ENCODE measurements around the gene KIF2A. TPM values are rescaled to one million over a fixed set of nuclear protein-coding genes. Genes with fewer than 3 reads are reported as not detected.

Gene KIF2A
- total and polyA plus RNA-seq, 2 of the 4 experiments (the other 2 are of a cell fraction), result 23.6 to 37.3 TPM

GRCh38 chr5:62418462-62419076 lies 112.6 kb downstream of the KIF2A start:
- no peak overlapping the region for H2BK20ac ChIP-seq (ENCODE audit: low read depth, low read length)
- no peaks in the 10 kb centered on the region for H3K27me3 ChIP-seq (ENCODE audit: control insufficient read depth, insufficient read depth, low read length)
- no peak overlapping the region for H4K8ac ChIP-seq (ENCODE audit: low read depth in 2 of 2, low read length in 2 of 2)
- no peaks in the 10 kb centered on the region for H3K36me3 ChIP-seq (ENCODE audit: control insufficient read depth, insufficient read depth, low read length)
- no peak for TF ChIP-seq BHLHE40 (IDR thresholded peaks at IDR 0.05; ENCODE audit: low read depth, low read length)
- no peak for TF ChIP-seq MXI1 (IDR thresholded peaks at IDR 0.05; ENCODE audit: borderline replicate concordance, low read depth, low read length)
- intact Hi-C loops (cut with micrococcal nuclease), result no loop called here
- in situ Hi-C loops (cut with MboI; ENCODE audit: low sequenced_read_pairs), result no loop called here
- H2BK120ac ChIP-seq (ENCODE audit: low read depth, low read length), result no peak overlapping the region
- no peak overlapping the region for H3K9ac ChIP-seq (ENCODE audit: low read depth, low read length)
- WGBS, 2 experiments (ENCODE audit: extremely low coverage in 2 of 2, insufficient read length in 1 of 2), result no CpG with 5 or more reads among the region's 4 CpGs
- no peak overlapping the region for H2AK5ac ChIP-seq (ENCODE audit: low read depth, low read length)
- H3K56ac ChIP-seq (ENCODE audit: extremely low read depth, insufficient read depth, low read length), result no peak overlapping the region
- H4K5ac ChIP-seq (ENCODE audit: low read depth, low read length), result no peak overlapping the region
- no peaks in the 10 kb centered on the region for H4K20me1 ChIP-seq (ENCODE audit: insufficient read depth, low read length)
- H3K9me3 ChIP-seq (ENCODE audit: control insufficient read depth, insufficient read depth, low read length), result no peaks in the 10 kb centered on the region
- H3K4me2 ChIP-seq (ENCODE audit: low read depth, low read length), result no peak overlapping the region
- no peaks in the 10 kb centered on the region; the same call in 1 of the 2 replicates for H3K9me1 ChIP-seq (ENCODE audit: insufficient read depth, low read length)
- no peak overlapping the region for H2AK9ac ChIP-seq (replicated peaks; ENCODE audit: low read depth, low read length, poor library complexity)
- no TSS peak for BruUV-seq (replicated peaks)
- H3K79me1 ChIP-seq (ENCODE audit: low read depth in 1 of 2, low read length in 2 of 2), result peaks cover 8 to 18% of the 10 kb centered on the region in 2 experiments; a peak in 3 of 4 replicates
- H3K23ac ChIP-seq (ENCODE audit: low read depth, low read length), result no peak overlapping the region
- no peak overlapping the region for H3K27ac ChIP-seq (ENCODE audit: insufficient read depth, low read length)
- no peak for DNase-seq
- ChIA-PET CTCF (interaction anchor here (0.5 kb wide), 1 partner anchor 223 kb away, joined by 5 read pairs; no protein-coding TSS in a partner anchor), POLR2A (ENCODE audit: unreplicated experiment) (no interaction called here)
- no peak overlapping the region for H2BK5ac ChIP-seq (ENCODE audit: low read depth, low read length, poor library complexity, severe bottlenecking)
- H3K14ac ChIP-seq (replicated peaks; ENCODE audit: low read depth, low read length), result no peak overlapping the region
- no peak overlapping the region for H3K4ac ChIP-seq (ENCODE audit: low read depth, low read length)
- H3K4me1 ChIP-seq (ENCODE audit: control insufficient read depth, insufficient read depth, low read length), result no peaks in the 10 kb centered on the region; the same call in 1 of the 2 replicates
- H2AFZ ChIP-seq (replicated peaks; ENCODE audit: low read length, poor library complexity), result no peak overlapping the region
- no peak overlapping the region for H4K91ac ChIP-seq (ENCODE audit: insufficient read depth, low read depth, low read length)
- no peak for ATAC-seq (ENCODE audit: low read depth)
- H3K4me3 ChIP-seq (ENCODE audit: insufficient read depth, low read depth, low read length), result no peak overlapping the region
- no peak overlapping the region for H2BK15ac ChIP-seq (ENCODE audit: low read depth, low read length)
- no peak overlapping the region for H3K18ac ChIP-seq (ENCODE audit: low read depth, low read length)
- dilution Hi-C loops (cut with HindIII; ENCODE audit: low sequenced_read_pairs, unreplicated experiment), result no loop called here

Data from IMR-90 (cell line).